ENCODE measurements around the gene ADI1.
"Not testable (repeated sequence)": the region's sequence is repeated elsewhere in the genome, so short reads cannot be mapped to it uniquely, and the experiment has no call there.

The ADI1 gene

DNA sequence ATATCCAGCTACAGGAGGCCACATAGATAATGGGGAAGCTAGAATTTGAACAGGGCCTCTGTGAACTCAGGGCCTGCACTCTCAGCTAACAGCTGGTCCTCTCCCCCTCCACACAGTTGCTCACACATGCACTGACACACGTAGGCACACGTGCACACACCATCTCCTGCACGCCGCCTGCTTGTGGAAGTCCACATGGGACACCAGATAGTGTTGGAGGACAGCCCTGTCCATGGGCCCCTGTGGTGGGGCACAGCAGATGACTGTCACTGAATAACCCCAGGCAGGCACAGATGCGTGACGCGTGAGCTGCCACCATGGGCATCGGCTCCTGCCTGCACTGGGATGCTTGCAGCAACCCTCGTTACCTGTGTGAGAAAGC, 52.9 kb downstream of the ADI1 start:
- FAIRE-seq, result no peak
- no peak for DNase-seq (ENCODE audit: extremely low spot score, insufficient read length, low read depth)

DNA sequence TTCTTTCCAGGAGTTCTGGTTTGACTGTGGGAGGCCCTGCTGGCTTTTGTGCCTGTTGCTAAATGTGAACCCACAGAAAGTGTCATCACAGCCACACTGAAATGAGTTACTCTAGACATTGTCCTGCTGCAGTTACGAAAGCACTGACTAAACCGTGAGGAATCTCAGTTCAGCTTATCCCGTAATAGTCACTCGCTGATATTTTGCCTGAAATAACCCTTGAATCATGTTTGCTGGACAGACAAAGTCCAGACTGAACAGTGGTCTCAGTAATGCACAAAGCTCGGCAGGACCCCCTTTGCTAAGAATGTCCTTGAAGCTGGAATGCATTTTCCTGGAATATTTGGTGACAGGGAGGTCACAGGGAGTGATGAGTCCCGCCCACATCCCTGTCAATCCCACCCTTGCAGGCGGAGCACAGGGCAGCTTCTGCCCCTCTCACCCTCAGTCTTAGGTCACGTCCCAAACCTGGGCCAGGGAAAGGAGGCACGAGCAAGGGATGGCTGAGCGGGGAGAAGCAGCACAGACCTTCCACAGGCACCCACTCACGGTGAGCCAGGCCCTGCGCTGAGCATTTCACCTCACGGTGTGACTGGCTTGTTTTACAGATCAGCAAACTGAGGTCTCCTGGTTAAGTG, 53.4 kb downstream of the ADI1 start:
- DNase-seq (ENCODE audit: extremely low spot score, insufficient read length, low read depth) (no peak), FAIRE-seq (no peak)

GRCh38 chr2:3465328-3465727, 54.0 kb downstream of the ADI1 start:
- DNase-seq (ENCODE audit: extremely low spot score, insufficient read length, low read depth), result no peak
- FAIRE-seq, result no peak

DNA sequence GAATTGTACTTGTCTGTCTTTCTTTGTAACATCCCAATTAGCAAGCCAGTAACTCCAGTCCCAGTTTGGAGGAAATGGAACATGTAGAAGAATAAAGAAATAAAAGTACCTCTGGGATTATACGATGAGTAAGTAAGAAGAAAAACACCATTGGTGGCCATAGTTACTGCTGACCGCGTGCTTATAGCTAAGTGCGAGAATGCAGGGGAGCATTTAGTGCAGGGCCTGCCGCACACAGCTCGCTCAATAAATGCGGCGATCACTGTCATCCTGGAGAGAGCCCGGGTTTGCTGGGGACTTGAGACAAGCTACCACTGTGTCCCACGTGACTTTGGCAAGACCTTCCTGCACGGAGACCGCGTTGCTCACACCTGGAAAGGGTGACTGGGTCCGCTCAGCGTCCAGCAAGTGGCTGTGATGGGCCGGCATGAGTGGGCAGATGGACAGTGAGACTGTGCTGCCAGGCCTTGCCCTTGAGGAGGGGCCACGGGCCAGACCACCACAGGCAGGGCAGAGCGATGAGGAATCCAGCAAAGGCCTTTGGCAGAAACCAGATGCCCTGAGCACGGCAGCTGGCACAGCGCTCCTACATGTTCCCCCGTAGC, 54.8 kb downstream of the ADI1 start:
- FAIRE-seq, result no peak

GRCh38 chr2:3463944-3464343, 55.4 kb downstream of the ADI1 start:
- FAIRE-seq (no peak), DNase-seq (ENCODE audit: extremely low spot score, insufficient read length, low read depth) (no peak)

More for the DNA sequence above, 54.8 kb downstream of the ADI1 start:
- DNase-seq (ENCODE audit: extremely low spot score, insufficient read length, low read depth), result no peak

- FAIRE-seq (no peak), DNase-seq (ENCODE audit: extremely low spot score, insufficient read length, low read depth) (no peak)
These were observed 56.0 kb downstream of the ADI1 start for GRCh38 chr2:3463186-3463835.

GRCh38 chr2:3462493-3463104, 56.7 kb downstream of the ADI1 start:
- FAIRE-seq (no peak), DNase-seq (ENCODE audit: extremely low spot score, insufficient read length, low read depth) (no peak)

- FAIRE-seq, result peak; percentile 82
These were observed 57.4 kb downstream of the ADI1 start for GRCh38 chr2:3461801-3462492.

GRCh38 chr2:3460831-3461800, 58.2 kb downstream of the ADI1 start:
- FAIRE-seq, result no peak
- no peak for DNase-seq (ENCODE audit: extremely low spot score, insufficient read length, low read depth)

More at GRCh38 chr2:3461801-3462492, 57.4 kb downstream of the ADI1 start:
- DNase-seq (ENCODE audit: extremely low spot score, insufficient read length, low read depth), result peak; percentile 57

- DNase-seq (ENCODE audit: extremely low spot score, insufficient read length, low read depth), result no peak
- FAIRE-seq, result no peak
These were observed 59.2 kb downstream of the ADI1 start for GRCh38 chr2:3460156-3460555.

DNA sequence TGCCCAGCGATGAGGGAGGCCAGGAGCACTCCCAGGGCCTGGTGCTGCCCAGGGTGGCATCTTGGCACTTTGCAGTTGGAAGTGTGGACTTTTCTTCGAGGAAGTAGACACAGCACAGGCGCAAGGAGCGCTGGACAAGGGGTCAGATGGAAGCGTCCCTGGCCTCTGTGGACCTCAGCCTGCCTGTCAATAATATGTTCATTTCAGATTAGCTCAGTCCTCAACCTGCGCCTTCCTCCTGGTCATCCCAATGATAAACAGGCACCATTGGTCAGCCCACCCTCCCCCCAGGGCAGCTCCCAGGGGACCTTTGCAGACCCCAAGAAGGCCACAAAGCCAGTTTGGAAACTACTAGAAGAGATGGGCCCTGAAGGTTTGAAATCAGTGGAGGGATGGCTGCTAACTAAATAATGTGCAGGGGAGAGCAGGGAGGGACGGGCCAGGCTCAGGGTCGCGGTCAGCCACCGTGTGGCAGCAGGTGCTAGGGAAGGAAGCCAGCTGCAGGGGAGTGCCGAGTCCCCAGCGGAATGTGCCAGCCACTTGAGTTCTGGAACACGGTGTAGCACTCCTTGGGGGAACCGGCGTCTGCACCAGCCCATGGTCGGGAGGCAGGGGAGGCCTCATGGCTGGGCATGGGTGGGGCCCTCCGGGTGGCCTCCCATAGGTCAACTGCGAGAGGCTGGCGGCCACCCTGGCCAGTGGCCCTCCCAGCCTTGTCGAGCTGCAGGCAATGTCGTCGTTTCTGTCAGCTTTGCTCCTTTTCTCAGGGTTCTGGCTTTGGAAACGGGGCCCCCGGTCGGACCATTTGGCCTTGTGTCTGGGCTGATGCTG, 59.9 kb downstream of the ADI1 start:
- FAIRE-seq (no peak), DNase-seq (ENCODE audit: extremely low spot score, insufficient read length, low read depth) (no peak)

DNA sequence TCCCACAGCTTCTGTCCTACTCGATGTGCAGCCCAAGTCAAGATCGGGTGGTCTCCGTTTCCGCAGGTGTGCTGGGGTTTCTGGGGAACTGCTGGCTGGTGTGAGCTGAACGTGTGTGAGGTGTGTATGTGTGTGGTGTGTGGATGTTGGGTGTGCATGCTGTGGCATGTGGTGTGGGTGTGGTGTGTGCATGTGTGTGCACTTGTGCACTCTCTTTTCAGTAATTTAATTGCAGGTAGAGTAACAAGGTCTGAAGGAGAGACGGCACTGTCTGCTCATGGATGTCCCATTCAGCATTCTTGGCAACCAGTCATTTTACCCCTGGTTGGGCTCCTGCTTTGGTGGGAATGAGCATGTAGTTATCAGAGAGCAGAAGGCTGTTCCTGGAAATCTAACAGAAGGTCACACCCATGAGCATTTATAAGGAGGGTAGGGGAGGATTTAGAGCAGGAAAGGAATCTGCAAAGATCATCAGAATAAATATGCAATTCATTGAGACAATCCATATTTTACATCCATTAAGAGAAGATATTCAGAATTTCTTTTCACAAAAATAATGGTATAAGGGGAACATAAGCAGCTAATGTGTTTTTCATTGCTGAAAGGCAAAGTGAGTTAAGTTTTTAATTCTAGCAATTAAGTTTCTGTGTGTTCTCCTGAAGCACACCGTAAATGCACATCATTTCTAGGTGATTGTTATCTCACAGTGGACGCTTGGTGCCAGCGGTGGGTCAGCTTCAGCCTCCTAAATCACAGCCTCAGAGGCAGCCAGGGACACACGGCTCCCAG, 60.7 kb downstream of the ADI1 start:
- FAIRE-seq, result no peak
- DNase-seq (ENCODE audit: extremely low spot score, insufficient read length, low read depth), result no peak

DNA sequence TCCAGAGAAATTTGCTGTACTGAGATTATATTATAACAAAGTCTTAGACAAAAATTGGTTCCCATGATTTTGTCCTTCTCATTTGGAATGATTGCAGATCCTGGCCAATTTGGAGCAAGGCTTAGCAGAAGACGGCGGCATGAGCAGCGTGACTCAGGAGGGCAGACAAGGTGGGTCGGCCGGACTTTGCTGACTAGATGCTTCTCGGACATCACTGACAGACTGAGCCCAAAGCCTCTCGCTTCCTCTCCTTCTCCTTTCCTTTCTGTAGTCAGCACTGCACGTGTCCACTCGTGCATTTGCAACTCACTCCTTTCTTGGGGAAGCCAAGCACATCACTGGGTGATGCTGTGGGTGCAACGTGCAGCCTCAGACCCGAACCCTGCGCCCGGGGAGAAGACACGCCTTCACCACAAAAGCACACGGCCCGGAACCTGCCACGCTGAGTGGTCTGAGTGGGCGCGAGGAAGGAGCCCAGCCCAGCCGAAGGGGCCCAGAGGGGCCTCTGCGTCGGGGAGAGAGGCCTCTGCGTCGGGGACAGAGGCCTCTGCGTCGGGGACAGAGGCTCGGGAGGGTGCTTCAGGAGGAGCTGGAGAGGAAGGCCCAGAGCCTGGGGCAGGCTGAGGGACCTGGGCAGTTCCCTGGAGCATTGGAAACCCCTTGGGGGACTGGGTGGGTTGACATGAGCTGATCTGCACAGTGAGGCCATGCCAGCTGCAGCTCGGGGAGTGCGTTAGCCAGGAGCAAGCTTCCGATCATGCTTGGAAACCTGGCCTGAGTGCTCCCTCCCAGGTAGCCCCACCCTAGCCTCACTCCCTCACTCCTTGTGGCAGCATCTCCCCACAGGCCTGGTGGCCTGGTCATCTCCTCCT, 61.6 kb downstream of the ADI1 start:
- DNase-seq (ENCODE audit: extremely low spot score, insufficient read length, low read depth) (no peak), FAIRE-seq (no peak)

DNA sequence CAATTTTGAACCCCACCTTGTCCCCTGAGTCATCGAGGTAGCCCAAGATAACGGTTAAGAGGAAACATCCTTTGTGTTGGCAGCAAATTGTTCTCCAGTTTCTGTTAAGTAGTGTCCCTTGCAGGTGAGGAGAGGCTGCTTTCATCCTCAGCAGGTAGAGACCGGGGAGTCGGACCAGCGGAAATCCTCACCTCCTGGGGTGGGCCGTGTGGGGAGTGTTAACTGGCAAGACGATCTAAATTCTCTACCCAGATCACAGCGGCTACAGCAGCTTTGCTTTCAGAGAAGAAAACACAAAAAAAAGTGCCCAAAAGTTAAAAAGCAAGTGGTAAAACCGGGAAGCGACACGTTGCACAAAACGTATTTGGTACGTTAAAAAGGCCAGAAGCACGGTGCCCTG, 63.2 kb downstream of the ADI1 start:
- FAIRE-seq, result no peak
- no peak for DNase-seq (ENCODE audit: extremely low spot score, insufficient read length, low read depth)

DNA sequence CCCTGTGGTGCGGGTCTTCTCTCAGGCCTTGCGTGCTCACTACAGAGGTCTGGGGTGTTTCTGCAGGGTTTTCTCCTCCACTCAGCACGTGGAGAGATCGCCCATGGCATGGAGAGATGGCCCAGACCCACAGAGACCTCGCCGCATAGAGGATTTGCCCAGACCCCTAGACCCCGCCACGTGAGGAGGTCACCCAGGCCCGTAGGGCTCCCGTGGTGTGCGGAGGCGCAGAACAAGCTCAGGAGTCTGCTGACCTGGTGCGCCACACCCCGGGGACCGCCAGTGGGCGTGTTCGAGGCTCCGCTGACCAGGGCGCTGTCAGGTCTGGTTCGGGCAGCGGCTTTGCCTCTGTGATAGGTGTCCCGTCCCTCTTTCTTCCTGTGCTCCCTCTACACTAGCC, 64.5 kb downstream of the ADI1 start:
- DNase-seq (ENCODE audit: extremely low spot score, insufficient read length, low read depth), result no peak
- no peak for FAIRE-seq

DNA sequence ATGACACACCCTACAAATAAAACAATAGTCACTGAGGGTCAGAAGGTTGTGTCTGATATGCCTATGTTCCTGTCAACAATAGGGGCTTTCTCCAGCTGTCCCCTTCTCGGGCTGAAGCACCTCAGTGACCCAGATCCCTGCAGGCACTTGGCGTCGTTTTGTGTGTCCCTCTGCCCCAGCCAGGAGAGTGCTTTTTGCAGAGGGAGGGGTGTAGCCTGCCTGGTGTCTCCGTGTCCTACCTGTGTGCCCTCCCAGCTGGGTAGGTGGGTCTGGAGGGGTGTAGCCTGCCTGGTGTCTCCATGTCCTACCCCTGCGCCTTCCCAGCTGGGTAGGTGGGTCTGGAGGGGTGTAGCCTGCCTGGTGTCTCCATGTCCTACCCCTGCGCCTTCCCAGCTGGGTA, 65.3 kb downstream of the ADI1 start:
- DNase-seq (ENCODE audit: extremely low spot score, insufficient read length, low read depth); FAIRE-seq: not testable (repeated sequence)

Data from GM18507 (cell line).